HG03039 (cell line): ENCODE results near the gene PFAS.
"Not testable (repeated sequence)": the region's sequence is repeated elsewhere in the genome, so short reads cannot be mapped to it uniquely, and the experiment has no call there.

ENCODE experiments used
- ATAC-seq: cut with Tn5 transposase; IDR thresholded peaks from one replicate; pipeline ENCODE4 v1.9.1; 2021; ENCODE audit warnings: mild to moderate bottlenecking, moderate library complexity; ENCODE audit not compliant: unreplicated experiment

The PFAS gene

GRCh38 chr17:8248751-8249607 is at the start of gene PFAS:
TSS of gene PFAS (plus strand) at chr17:8249289. CDS start at chr17:8253938, 4,649 bp downstream.
- ATAC-seq, result peak; percentile 58

- no peak for ATAC-seq
Measured at GRCh38 chr17:8204761-8205555, 44.1 kb upstream of the PFAS start.

GRCh38 chr17:8206536-8206935 is 42.6 kb upstream of the PFAS start:
- ATAC-seq, result no peak

GRCh38 chr17:8209907-8210760 is 39.0 kb upstream of the PFAS start, which contains the start of gene AURKB:
TSS of gene AURKB (minus strand) at chr17:8210575. CDS start at chr17:8210224, 351 bp downstream.
- peak; percentile 74 for ATAC-seq

- no peak for ATAC-seq
Measured at GRCh38 chr17:8210761-8211458, 38.2 kb upstream of the PFAS start.

- no peak for ATAC-seq
Measured at GRCh38 chr17:8212312-8213180, 36.5 kb upstream of the PFAS start.

- ATAC-seq, result not testable (repeated sequence)
Measured at GRCh38 chr17:8214000-8214399, 35.1 kb upstream of the PFAS start.

GRCh38 chr17:8220783-8221662 is 28.1 kb upstream of the PFAS start:
- no peak for ATAC-seq

- peak; percentile 31 for ATAC-seq
Measured at GRCh38 chr17:8221663-8222379, 27.3 kb upstream of the PFAS start.

GRCh38 chr17:8222380-8222629 is 26.8 kb upstream of the PFAS start:
- peak; percentile 29 for ATAC-seq

- peak; percentile 31 for ATAC-seq
Measured at GRCh38 chr17:8222630-8223355, 26.3 kb upstream of the PFAS start.

GRCh38 chr17:8223356-8224126 is 25.5 kb upstream of the PFAS start:
- no peak for ATAC-seq

GRCh38 chr17:8224891-8225812 is 23.9 kb upstream of the PFAS start:
- ATAC-seq, result no peak

GRCh38 chr17:8225813-8226535 is 23.1 kb upstream of the PFAS start:
- no peak for ATAC-seq
